ENCODE data around the gene SREK1IP1. TPM values are rescaled to one million over a fixed set of nuclear protein-coding genes. Genes with fewer than 3 reads are reported as not detected.
"Not testable (repeated sequence)": the region's sequence is repeated elsewhere in the genome, so short reads cannot be mapped to it uniquely, and the experiment has no call there.

SREK1IP1 gene
- total RNA-seq, 1 experiment from 2014 or later: 10.9 TPM

DNA sequence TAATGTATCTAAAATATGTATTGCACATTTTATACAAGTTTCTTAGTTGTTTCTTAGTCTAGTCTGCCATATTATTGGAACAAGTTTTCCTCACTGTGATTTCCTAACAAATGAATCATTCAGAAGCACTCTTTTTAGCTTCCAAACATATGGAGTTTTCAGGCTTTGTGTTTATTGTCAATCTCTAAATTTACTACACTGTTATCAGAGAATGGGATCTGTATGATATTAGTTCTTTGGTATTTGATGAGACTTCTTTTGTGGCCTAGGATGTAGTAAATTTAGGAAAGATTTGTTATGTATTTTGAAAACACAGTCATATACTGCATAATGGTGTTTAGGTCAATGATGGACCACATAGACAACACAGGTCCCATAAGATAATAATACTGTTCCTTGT, 25.7 kb downstream of the SREK1IP1 start:
- no peaks in the 10 kb centered on the region for H3K4me1 ChIP-seq
- no peaks in the 10 kb centered on the region for H3K27me3 ChIP-seq
- no peak overlapping the region for H3K4me3 ChIP-seq
- no peaks in the 10 kb centered on the region for H3K9me3 ChIP-seq (replicated peaks)
- no peak overlapping the region for H3K27ac ChIP-seq
- DNase-seq: no peak
- H3K36me3 ChIP-seq: peaks cover 20% of the 10 kb centered on the region

DNA sequence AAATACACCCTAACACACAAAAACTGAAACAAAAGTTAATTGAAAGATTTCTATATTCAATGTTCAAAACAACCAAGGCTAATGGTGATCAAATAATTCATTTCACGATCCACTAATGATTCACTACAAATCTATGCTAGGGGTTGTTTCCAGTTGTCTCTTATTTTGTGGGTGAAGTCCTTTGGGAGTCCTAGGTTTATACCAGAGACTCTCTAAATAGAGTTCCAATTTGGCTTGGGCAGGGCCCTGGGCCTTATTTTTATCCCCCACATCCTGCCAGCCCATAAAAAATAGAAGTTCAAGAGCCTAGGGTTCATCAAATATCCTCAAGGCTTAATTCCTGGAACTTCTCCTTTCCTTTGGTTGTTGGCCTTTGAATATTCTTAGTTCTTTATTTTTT, 26.1 kb downstream of the SREK1IP1 start:
- no peak overlapping the region for H3K27ac ChIP-seq
- no peaks in the 10 kb centered on the region for H3K27me3 ChIP-seq
- no peak overlapping the region for H3K4me3 ChIP-seq
- H3K4me1 ChIP-seq: no peaks in the 10 kb centered on the region
- no peaks in the 10 kb centered on the region for H3K9me3 ChIP-seq (replicated peaks)
- DNase-seq: no peak
- peaks cover 20% of the 10 kb centered on the region for H3K36me3 ChIP-seq

DNA sequence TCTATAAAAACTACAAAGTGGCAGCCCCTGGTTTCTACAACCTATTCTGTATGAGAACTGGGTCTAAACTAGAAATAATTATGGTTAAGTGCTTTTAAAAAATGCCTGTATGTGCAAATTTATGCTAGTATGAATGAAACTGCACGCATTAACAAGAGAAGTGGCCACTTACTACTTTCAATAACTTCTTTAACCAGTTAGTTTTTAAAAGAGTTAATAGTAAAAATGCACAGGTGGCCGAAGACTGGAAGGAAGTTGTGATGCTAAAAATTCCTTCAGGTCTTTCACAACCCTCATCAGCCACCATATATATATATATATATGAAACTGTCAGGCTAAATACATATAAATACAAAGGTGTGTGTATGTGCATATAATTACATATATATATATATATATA, 41.3 kb downstream of the SREK1IP1 start:
- DNase-seq: no peak
- H3K4me1 ChIP-seq: no peaks in the 10 kb centered on the region
- no peaks in the 10 kb centered on the region for H3K9me3 ChIP-seq (replicated peaks)
- H3K27me3 ChIP-seq: no peaks in the 10 kb centered on the region
- H3K36me3 ChIP-seq: peaks cover 27% of the 10 kb centered on the region
- H3K27ac ChIP-seq: no peak overlapping the region
- no peak overlapping the region for H3K4me3 ChIP-seq

DNA sequence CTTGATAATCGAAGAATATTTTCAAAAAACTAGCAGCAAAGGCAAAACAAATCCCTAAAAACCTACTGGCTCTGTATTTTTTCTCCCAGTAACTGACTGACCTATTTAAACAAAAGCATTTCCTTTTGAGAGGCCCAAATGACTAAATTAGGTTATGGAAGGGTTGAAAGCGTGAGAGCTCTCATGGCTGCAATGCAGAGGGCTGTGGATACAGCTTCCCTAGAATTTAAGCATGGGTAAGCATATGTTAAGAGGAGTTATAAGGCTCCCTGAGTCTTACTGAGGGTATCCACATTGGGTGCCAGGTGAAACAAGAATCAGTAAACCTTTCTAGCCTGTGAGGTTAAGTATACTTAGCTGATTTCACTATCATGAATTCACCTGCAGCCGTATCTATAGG, 45.9 kb downstream of the SREK1IP1 start:
- Histone ChIP-seq H3K4me3 (no peak overlapping the region), H3K4me1 (no peaks in the 10 kb centered on the region), H3K27me3 (no peaks in the 10 kb centered on the region), H3K9me3 (replicated peaks) (no peaks in the 10 kb centered on the region), H3K36me3 (peaks cover 29% of the 10 kb centered on the region), H3K27ac (no peak overlapping the region)
- DNase-seq: no peak

DNA sequence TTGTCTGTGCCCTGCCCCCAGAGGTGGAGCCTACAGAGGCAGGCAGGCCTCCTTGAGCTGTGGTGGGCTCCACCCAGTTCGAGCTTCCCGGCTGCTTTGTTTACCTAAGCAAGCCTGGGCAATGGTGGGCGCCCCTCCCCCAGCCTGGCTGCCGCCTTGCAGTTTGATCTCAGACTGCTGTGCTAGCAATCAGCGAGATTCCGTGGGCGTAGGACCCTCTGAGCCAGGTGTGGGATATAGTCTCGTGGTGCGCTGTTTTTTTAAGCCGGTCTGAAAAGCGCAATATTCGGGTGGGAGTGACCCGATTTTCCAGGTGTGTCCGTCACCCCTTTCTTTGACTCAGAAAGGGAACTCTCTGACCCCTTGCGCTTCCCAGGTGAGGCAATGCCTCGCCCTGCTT, 54.0 kb downstream of the SREK1IP1 start:
- H3K27me3 ChIP-seq; H3K27ac ChIP-seq; DNase-seq; H3K4me3 ChIP-seq; H3K4me1 ChIP-seq; H3K36me3 ChIP-seq; H3K9me3 ChIP-seq (replicated peaks): not testable (repeated sequence)

DNA sequence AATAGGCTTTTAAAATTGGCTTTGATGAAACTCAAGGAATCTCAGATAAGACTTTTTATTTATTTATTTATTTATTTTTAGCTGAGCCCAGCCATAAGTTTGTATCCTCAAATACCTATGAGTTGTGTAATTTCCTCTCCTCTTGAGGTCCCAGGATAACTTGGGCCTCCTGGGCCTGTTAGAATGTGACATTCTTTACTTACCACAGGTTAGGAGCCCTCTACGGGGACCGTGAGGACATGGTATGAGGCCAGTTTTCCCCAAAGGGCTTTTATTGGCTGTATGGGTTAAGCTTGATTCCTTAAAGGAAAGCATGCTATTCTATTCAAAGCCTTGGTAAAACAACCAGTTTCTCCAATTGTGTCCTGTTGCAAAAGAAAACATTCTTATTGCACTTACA, 61.3 kb downstream of the SREK1IP1 start:
- no peak for DNase-seq
- Histone ChIP-seq H3K4me3 (no peak overlapping the region), H3K36me3 (no peaks in the 10 kb centered on the region), H3K27me3 (no peaks in the 10 kb centered on the region), H3K27ac (no peak overlapping the region), H3K4me1 (no peaks in the 10 kb centered on the region), H3K9me3 (replicated peaks) (no peaks in the 10 kb centered on the region)

DNA sequence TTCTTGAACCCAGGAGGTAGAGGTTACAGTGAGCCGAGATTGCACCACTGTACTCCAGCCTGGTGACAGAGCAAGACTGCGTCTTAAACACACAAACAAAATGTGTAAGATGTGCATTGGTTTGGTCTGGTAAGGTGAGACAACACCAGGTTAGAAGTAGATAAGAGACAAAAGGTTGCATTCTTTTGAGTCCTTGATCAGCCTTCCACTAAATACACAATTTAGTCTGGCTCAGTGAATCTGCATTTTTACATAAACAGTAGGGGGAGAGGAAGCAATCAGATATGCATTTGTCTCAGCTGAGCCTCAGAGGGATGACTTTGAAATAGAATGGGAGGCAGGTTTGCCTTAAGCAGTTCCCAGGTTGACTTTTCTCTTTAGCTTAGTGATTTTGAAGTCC, 62.4 kb downstream of the SREK1IP1 start:
- not testable (repeated sequence) for H3K36me3 ChIP-seq; H3K27ac ChIP-seq; H3K4me1 ChIP-seq; DNase-seq; H3K4me3 ChIP-seq; H3K27me3 ChIP-seq; H3K9me3 ChIP-seq (replicated peaks)

DNA sequence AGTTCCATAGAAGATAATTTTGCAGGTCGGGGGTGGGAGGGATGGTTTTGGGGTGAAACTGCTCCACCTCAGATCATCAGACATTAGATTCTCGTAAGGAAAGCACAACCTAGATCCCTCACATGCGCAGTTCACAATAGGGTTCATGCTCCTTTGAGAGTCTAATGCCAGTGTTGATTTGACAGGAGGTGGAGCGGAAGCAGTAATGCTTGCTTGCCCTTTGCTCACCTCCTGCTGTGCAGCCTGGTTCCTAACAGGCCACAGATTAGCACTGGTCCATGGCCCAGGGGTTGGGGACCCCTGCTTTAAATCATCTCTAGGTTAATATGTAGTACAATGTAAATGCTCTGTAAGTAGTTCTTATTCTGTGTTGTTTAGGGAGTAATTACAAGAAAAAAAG, 67.7 kb downstream of the SREK1IP1 start:
- no peaks in the 10 kb centered on the region for H3K36me3 ChIP-seq

DNA sequence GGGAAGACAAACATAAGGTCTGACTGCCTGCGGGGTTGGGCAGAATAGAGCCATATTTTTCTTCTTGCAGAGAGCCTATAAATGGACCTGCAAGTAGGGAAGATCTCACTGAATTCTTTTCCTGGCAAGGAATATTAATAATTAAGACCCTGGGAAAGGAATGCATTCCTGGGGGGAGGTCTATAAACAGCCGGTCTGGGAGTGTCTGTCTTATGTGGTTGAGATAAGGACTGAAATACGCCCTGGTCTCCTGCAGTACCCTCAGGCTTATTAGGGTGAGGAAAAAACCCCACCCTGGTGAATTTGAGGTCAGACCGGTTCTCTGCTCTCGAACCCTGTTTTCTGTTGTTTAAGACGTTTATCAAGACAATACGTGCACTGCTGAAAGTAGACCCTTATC, 72.1 kb downstream of the SREK1IP1 start:
- not testable (repeated sequence) for DNase-seq; H3K4me3 ChIP-seq; H3K36me3 ChIP-seq; H3K4me1 ChIP-seq; H3K27me3 ChIP-seq; H3K9me3 ChIP-seq (replicated peaks); H3K27ac ChIP-seq

More for the DNA sequence above, 67.7 kb downstream of the SREK1IP1 start:
- Histone ChIP-seq H3K27ac (no peak overlapping the region), H3K4me3 (no peak overlapping the region), H3K4me1 (no peaks in the 10 kb centered on the region), H3K27me3 (no peaks in the 10 kb centered on the region), H3K9me3 (replicated peaks) (peaks cover 4% of the 10 kb centered on the region; the same call in 1 of the 2 replicates)
- no peak for DNase-seq

DNA sequence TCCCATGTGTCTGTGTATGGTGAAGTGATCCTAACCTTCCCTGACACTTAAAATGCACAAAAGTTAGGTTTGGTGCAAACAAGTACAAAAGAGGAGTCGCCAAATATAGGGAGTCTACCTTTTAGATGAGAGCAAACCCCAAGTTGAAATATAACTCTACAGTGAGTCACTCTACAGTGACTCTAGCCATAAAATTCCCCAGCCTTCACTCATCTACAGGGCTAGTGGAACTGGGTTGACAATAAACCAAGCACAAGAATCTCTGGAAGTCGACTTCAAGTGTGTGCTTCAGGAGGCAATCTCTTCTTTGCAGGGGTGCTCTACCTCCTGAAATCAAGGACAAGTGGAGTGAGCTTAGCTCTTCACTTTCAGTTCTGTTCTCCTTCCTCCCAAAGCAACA, 74.9 kb downstream of the SREK1IP1 start:
- Histone ChIP-seq H3K4me3 (no peak overlapping the region), H3K36me3 (no peaks in the 10 kb centered on the region), H3K27ac (no peak overlapping the region), H3K4me1 (no peaks in the 10 kb centered on the region), H3K9me3 (replicated peaks) (peaks cover 4% of the 10 kb centered on the region; the same call in 1 of the 2 replicates), H3K27me3 (no peaks in the 10 kb centered on the region; the same call in 1 of the 2 replicates)
- DNase-seq: no peak

DNA sequence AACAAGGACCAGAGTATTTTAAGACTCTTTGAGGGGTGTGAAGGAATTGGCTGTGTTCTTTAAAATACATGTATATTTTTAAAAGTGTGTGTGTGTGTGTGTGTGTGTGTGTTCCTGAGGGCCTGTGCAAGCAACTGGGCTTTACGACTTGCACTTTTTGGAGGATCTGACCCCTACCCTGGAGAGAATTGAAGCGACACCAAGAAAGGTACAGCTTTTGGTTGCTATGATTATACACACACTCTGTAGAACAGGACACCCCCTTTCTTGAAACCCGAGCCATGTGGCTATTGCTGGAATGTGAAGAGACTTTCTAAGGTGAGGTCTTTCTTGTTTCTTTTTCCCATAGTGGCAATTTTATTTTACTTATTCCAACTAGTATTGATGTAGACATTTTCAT, 77.2 kb downstream of the SREK1IP1 start:
- no peaks in the 10 kb centered on the region for H3K4me1 ChIP-seq
- H3K4me3 ChIP-seq: no peak overlapping the region
- no peaks in the 10 kb centered on the region for H3K9me3 ChIP-seq (replicated peaks)
- no peak overlapping the region for H3K27ac ChIP-seq
- H3K36me3 ChIP-seq: no peaks in the 10 kb centered on the region
- no peaks in the 10 kb centered on the region; the same call in 1 of the 2 replicates for H3K27me3 ChIP-seq
- no peak for DNase-seq

DNA sequence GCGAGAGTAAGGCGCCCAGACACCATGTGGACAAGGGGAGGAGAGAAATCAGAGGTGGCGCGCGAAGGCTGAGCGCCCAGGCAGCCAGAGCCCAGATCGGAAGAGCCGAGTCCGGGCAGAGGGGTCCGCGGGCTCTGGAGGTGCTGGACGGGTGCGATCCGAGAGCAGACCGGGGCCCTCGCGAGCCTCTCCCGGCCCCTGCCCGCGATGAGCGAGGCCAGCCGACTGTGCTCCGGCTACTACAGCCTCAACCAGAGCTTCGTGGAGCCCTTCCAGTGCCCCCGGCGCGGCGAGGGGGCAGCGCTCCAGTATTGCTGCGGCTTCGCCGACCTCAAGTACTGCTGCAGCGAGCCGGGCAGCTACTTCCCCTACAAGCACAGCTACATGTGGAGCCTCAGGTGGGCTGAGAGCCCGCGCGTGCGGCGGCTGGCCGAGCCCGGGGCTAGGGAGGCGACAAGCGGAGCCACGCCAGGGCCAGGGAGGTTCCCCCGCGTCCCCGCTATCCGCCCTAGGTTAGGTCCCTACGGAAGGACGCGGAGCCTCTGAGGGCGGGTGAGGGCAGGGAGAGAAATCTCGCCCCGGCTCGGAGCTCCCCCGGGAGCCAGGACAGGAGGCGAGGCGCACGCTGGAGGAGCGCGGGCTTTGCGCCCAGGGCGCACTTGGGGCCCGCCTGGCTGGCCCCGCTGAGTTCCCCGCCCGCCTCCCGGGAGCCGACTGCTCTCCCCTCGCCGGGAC, 77.9 kb downstream of the SREK1IP1 start, which contains the start of gene SHISAL2B:
SHISAL2B (plus strand) TSS at position 87 of the 735 bp plus-strand sequence; CDS start at position 208, 121 bp downstream.
- DNase-seq: no peak
- H3K27me3 ChIP-seq: no peaks in the 10 kb centered on the region; the same call in 1 of the 2 replicates
- H3K4me3 ChIP-seq: peak within 1 kb of the TSS; percentile 17

DNA sequence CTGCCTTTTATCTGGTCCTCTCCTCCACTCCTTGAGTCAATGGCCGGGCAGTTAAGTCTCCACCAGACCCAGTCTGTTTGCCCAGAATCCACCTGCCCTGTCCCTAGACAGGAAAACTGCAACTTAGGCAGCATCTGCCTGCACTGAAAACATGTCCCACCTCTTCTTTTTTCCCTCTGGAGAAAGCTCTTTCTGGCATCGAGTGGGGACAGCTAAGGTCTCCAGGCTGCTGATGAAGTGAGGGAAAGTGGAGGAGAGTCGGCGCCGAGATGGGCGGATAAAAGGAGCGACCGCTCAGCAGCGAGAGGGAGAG, 78.4 kb downstream of the SREK1IP1 start:
- Histone ChIP-seq H3K27ac (no peak overlapping the region), H3K4me1 (no peaks in the 10 kb centered on the region), H3K9me3 (replicated peaks) (no peaks in the 10 kb centered on the region), H3K27me3 (no peaks in the 10 kb centered on the region; the same call in 1 of the 2 replicates), H3K4me3 (no peak overlapping the region), H3K36me3 (no peaks in the 10 kb centered on the region)
- DNase-seq: no peak

More for the DNA sequence above, 77.9 kb downstream of the SREK1IP1 start, which contains the start of gene SHISAL2B:
- Histone ChIP-seq H3K27ac (no peak within 1 kb of the TSS), H3K4me1 (no peaks in the 10 kb centered on the region), H3K9me3 (replicated peaks) (no peaks in the 10 kb centered on the region), H3K36me3 (no peaks in the 10 kb centered on the region)

DNA sequence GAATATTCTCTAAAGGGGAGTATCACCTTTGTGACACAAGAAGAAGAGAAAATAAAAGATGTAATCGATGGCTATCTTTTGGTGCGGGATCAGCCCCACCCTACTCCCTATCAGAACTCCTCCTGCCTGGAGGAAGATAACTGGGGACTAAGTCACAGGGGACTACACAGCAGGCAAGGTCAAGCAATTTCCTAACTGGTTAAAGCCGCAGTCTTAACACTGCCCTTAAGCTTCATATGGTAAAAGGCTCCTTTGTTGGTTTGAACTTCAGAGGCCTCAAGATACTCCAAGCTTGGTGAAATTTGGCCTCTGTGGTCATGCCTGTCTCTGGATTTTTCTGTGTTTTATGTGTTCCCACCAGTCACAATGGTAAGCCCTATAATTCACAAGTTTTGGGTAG, 79.5 kb downstream of the SREK1IP1 start:
- Histone ChIP-seq H3K4me1 (no peaks in the 10 kb centered on the region), H3K4me3 (no peak overlapping the region), H3K27me3 (no peaks in the 10 kb centered on the region; the same call in 1 of the 2 replicates), H3K9me3 (replicated peaks) (no peaks in the 10 kb centered on the region), H3K27ac (no peak overlapping the region), H3K36me3 (no peaks in the 10 kb centered on the region)
- DNase-seq: no peak

DNA sequence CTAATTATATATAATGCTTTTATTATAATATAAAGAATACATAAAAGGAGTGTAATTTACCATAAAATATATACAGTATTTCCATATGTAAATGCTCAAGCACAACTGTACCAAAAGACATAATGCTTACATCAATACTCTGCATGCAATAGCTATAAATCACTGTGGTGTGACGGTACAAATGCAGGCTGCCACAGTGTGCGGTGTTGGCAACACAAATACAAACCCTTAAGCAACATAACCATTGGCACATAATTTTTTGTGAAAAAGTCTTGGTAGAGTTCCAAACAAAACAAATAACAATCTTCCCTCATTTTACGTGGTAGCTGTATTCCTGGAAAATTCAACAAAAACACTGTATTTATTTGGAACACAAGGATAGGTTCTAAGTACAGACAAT, 80.1 kb downstream of the SREK1IP1 start:
- DNase-seq: no peak
- H3K27ac ChIP-seq: no peak overlapping the region
- H3K4me3 ChIP-seq: no peak overlapping the region
- no peaks in the 10 kb centered on the region for H3K4me1 ChIP-seq
- H3K36me3 ChIP-seq: no peaks in the 10 kb centered on the region
- no peaks in the 10 kb centered on the region for H3K9me3 ChIP-seq (replicated peaks)
- no peaks in the 10 kb centered on the region; the same call in 1 of the 2 replicates for H3K27me3 ChIP-seq

DNA sequence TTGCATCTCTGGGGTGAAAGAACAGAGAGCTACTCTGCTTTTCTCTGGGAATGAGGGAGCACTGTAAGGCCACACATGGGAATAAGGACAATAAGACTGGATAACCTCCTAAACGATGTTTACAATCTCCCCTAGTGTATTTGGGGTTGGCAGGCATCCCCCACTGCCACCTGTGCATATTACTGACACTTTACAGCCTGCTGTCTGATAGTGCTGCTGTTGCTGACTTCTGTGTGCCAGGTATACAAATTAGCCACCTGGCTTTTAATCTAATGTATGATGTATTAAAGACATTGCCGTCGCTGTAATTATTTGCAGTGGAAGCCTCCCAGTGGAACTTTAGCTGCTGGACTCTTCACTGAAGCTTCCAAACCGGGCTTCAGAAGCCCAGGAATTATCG, 82.6 kb downstream of the SREK1IP1 start:
- Histone ChIP-seq H3K4me3 (no peak overlapping the region), H3K9me3 (replicated peaks) (no peaks in the 10 kb centered on the region), H3K27me3 (no peaks in the 10 kb centered on the region; the same call in 1 of the 2 replicates), H3K36me3 (no peaks in the 10 kb centered on the region), H3K4me1 (no peaks in the 10 kb centered on the region), H3K27ac (no peak overlapping the region)
- no peak for DNase-seq

Data from SJCRH30 (cell line).